ENCODE measurements around the gene LOXL4. TPM values are rescaled to one million over a fixed set of nuclear protein-coding genes. Genes with fewer than 3 reads are reported as not detected.
"Not testable (repeated sequence)": the region's sequence is repeated elsewhere in the genome, so short reads cannot be mapped to it uniquely, and the experiment has no call there.

LOXL4 gene
- total RNA-seq, 1 experiment from 2014 or later, result 0.13 TPM

- not testable (repeated sequence) for H2BK120ac ChIP-seq (ENCODE audit: low read depth, low read length, poor library complexity, severe bottlenecking); H2AK5ac ChIP-seq (ENCODE audit: insufficient read length, low read length); H4K91ac ChIP-seq (ENCODE audit: insufficient read length, low read depth, low read length); H3K9me3 Mint-ChIP-seq; H2BK5ac ChIP-seq (ENCODE audit: insufficient read length, low read length); H3K9me3 ChIP-seq (ENCODE audit: control insufficient read depth, low read depth, low read length); H3K27ac Mint-ChIP-seq; H3K23me2 ChIP-seq (ENCODE audit: insufficient read length, low read depth, low read length, poor library complexity, severe bottlenecking); H3K27ac ChIP-seq (ENCODE audit: insufficient read length, low read depth, low read length); H4K8ac ChIP-seq (replicated peaks; ENCODE audit: insufficient read length, low read depth, low read length); H3K9ac ChIP-seq (ENCODE audit: extremely low read depth, insufficient read length, low read length); H3K79me2 ChIP-seq (ENCODE audit: insufficient read depth, low read length); H3K4me1 ChIP-seq (ENCODE audit: insufficient read depth, low read length); H4K5ac ChIP-seq (ENCODE audit: insufficient read length, low read depth, low read length); H3K18ac ChIP-seq (ENCODE audit: insufficient read length, low read depth, low read length); H2BK15ac ChIP-seq (ENCODE audit: low read depth, low read length); H2AFZ ChIP-seq (ENCODE audit: low read length); H2BK20ac ChIP-seq (ENCODE audit: low read depth, low read length, poor library complexity, severe bottlenecking); H3K14ac ChIP-seq (ENCODE audit: insufficient read depth, low read length); H3K23ac ChIP-seq (ENCODE audit: insufficient read length, low read depth, low read length); H4K20me1 ChIP-seq (ENCODE audit: control insufficient read depth, insufficient read depth, insufficient read length); DNase-seq; H3K4me3 Mint-ChIP-seq; H3K36me3 Mint-ChIP-seq (ENCODE audit: insufficient read depth in 1 of 3, low read depth in 3 of 3); H3K4ac ChIP-seq (ENCODE audit: low read depth, low read length); H3K27me3 ChIP-seq (ENCODE audit: insufficient read depth, low read length); H3T11ph ChIP-seq (ENCODE audit: low read length); H3K79me1 ChIP-seq (ENCODE audit: insufficient read depth, low read depth, low read length, poor library complexity, severe bottlenecking); H3K27me3 Mint-ChIP-seq (ENCODE audit: low read depth); H2BK12ac ChIP-seq (ENCODE audit: insufficient read length, low read depth, low read length); H3K56ac ChIP-seq (ENCODE audit: insufficient read length, low read depth, low read length); H3K4me2 ChIP-seq (ENCODE audit: insufficient read depth, insufficient read length, low read length)
- WGBS (ENCODE audit: extremely low coverage, insufficient read length, low lambda C conversion rate), result no CpG with 5 or more reads among the region's 3 CpGs
- peaks cover 9 to 12% of the 10 kb centered on the region in 2 experiments for H3K4me1 Mint-ChIP-seq
Measured at GRCh38 chr10:98227713-98228112, 40.3 kb downstream of the LOXL4 start.

All from H9 (cell line).